Glutamatergic neuron (in vitro differentiated cells): ENCODE measurements around the gene ZNF672. TPM values are rescaled to one million over a fixed set of nuclear protein-coding genes. Genes with fewer than 3 reads are reported as not detected.
"Not testable (repeated sequence)": the region's sequence is repeated elsewhere in the genome, so short reads cannot be mapped to it uniquely, and the experiment has no call there.

ENCODE experiments used
- DNase-seq: peaks from one replicate; pipeline ENCODE4 v3.0.0; 2022
- H3K27ac Mint-ChIP-seq: one replicate; pipeline ENCODE4 v1.8.0; 2020; ENCODE audit warnings: mild to moderate bottlenecking, mixed read lengths, inconsistent platforms; ENCODE audit not compliant: unreplicated experiment
- H3K27me3 Mint-ChIP-seq: one replicate; pipeline ENCODE4 v1.8.0; 2020; ENCODE audit warnings: mild to moderate bottlenecking, moderate library complexity, mixed read lengths, inconsistent platforms; ENCODE audit not compliant: unreplicated experiment
- H3K36me3 Mint-ChIP-seq: one replicate; pipeline ENCODE4 v1.8.0; 2020; ENCODE audit warnings: mild to moderate bottlenecking, mixed read lengths, inconsistent platforms; ENCODE audit not compliant: unreplicated experiment
- H3K4me1 Mint-ChIP-seq: one replicate; pipeline ENCODE4 v1.8.0; 2020; ENCODE audit warnings: mild to moderate bottlenecking, low read depth, mixed read lengths, inconsistent platforms; ENCODE audit not compliant: unreplicated experiment
- H3K4me3 Mint-ChIP-seq: one replicate; pipeline ENCODE4 v1.8.0; 2020; ENCODE audit warnings: mild to moderate bottlenecking, mixed read lengths, inconsistent platforms; ENCODE audit not compliant: unreplicated experiment
- H3K9me3 Mint-ChIP-seq: one replicate; pipeline ENCODE4 v1.8.0; 2020; ENCODE audit warnings: mild to moderate bottlenecking, moderate library complexity, mixed read lengths, inconsistent platforms; ENCODE audit not compliant: unreplicated experiment
- CTCF ChIP-seq: fragments of 200-600 bp; sonication (generic); IDR thresholded peaks from one replicate; pipeline ENCODE4 v1.5.0; 2021; ENCODE audit not compliant: partially characterized antibody, unreplicated experiment
- total RNA-seq: library from RNA; stranded (reverse); fragmentation: NEBNext Ultra II Directional; extraction: Animal tissue kit (Norgen Biotek cat#: 25700); gene quantifications from one replicate; pipeline ENCODE4 v1.2.1, GENCODE V29; 2021; ENCODE audit not compliant: unreplicated experiment

The ZNF672 gene
- total RNA-seq, 1 donor from 2014 or later = 30.5 TPM

- no peak for TF ChIP-seq CTCF
- Mint-ChIP-seq H3K9me3 (no peaks in the 10 kb centered on the region), H3K36me3 (no peaks in the 10 kb centered on the region)
These were observed 47.6 kb downstream of the ZNF672 start for GRCh38 chr1:248885646-248886045.

GRCh38 chr1:248886237-248886895 is 48.3 kb downstream of the ZNF672 start:
- DNase-seq = no peak
- TF ChIP-seq CTCF = no peak
- Mint-ChIP-seq H3K36me3 (no peaks in the 10 kb centered on the region), H3K27ac (no peak overlapping the region), H3K9me3 (peaks cover 1% of the 10 kb centered on the region), H3K4me3 (no peak overlapping the region), H3K4me1 (no peaks in the 10 kb centered on the region), H3K27me3 (peaks cover 7% of the 10 kb centered on the region)

More at GRCh38 chr1:248885646-248886045, 47.6 kb downstream of the ZNF672 start:
- no peak overlapping the region for H3K27ac Mint-ChIP-seq
- H3K4me1 Mint-ChIP-seq = no peaks in the 10 kb centered on the region
- no peak for DNase-seq
- no peak overlapping the region for H3K4me3 Mint-ChIP-seq
- peaks cover 3% of the 10 kb centered on the region for H3K27me3 Mint-ChIP-seq

DNA sequence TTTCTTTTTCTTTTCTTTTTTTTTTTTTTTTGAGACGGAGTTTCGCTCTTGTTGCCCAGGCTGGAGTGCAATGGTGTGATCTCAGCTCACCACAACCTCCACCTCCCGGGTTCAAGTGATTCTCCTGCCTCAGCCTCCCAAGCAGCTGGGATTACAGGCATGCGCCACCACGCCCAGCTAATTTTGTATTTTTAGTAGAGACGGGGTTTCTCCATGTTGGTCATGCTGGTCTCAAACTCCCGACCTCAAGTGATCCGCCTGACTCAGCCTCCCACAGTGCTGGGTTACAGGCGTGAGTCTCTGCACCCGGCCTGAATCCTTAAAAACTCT is 51.9 kb downstream of the ZNF672 start:
- H3K36me3 Mint-ChIP-seq, DNase-seq, H3K9me3 Mint-ChIP-seq, H3K27ac Mint-ChIP-seq, H3K4me1 Mint-ChIP-seq, H3K27me3 Mint-ChIP-seq, H3K4me3 Mint-ChIP-seq: not testable (repeated sequence)

DNA sequence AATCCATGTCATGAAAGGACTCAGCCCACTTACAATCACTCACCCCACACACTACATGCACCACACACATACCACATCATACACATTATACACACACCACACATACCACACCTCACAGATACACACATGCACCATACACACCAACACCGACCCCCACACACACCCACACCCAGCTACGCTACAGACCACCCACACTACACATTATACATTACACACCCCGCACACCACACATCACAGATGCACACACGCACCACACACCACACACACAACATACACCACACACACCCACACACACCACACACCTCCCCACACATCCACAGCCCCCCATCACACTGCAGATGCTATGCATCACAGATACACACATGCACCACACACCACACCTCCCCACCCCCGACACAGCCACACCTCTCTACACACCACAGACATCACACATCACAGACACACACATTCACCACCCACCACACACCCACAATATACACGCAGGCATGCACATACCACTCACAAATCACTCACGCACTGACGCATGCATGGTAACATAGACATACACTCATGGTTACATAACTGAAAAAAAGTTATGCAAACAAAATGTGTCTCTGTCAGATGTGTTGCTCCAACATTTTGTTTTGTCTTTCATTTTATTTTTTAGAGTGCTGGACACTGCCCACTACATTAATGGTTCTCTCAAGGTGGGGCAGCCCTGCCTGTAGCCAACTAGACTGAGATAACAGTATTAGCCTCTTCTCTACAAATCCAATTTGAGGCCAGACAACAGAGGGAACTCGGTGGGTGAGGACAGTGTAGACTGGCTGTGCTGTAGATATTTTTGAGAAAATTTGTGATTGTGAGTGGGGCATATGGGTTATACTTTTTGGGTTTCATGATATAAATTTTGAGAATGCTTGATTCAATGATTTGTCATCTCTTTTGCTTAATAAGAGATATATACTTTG is 52.8 kb downstream of the ZNF672 start:
- no peak overlapping the region for H3K4me3 Mint-ChIP-seq
- peaks cover 9% of the 10 kb centered on the region for H3K27me3 Mint-ChIP-seq
- no peaks in the 10 kb centered on the region for H3K36me3 Mint-ChIP-seq
- no peak overlapping the region for H3K27ac Mint-ChIP-seq
- no peak for DNase-seq
- H3K4me1 Mint-ChIP-seq = no peaks in the 10 kb centered on the region
- no peak for TF ChIP-seq CTCF
- H3K9me3 Mint-ChIP-seq = peaks cover 4% of the 10 kb centered on the region

DNA sequence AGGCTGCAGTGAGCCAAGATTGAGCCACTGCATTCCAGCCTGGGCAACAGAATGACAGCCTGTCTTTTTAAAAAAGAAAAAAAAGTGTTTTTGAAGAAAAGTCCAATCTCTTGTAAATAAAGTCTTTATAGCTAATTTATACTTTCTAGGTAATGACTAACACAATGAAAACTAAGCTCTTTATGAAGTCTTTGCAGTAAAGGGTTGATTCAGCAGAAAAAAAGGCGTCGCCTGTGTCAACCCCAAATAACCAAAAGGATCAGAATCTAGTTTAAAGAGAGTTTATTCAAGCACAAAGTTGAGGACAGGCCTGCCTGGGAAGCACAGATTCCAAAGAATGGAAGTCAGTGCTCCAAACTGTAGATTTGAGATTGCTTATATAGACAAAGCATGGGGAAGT is 53.7 kb downstream of the ZNF672 start:
- Mint-ChIP-seq H3K36me3 (no peaks in the 10 kb centered on the region), H3K9me3 (peaks cover 4% of the 10 kb centered on the region), H3K27ac (no peak overlapping the region), H3K4me1 (no peaks in the 10 kb centered on the region), H3K4me3 (no peak overlapping the region), H3K27me3 (peaks cover 9% of the 10 kb centered on the region)
- no peak for TF ChIP-seq CTCF
- DNase-seq = no peak
